ENCODE measurements around the gene KCNQ1OT1.
A peak's percentile ranks its signal among the peaks of the same experiment; 100 is the strongest.

Gene KCNQ1OT1

DNA sequence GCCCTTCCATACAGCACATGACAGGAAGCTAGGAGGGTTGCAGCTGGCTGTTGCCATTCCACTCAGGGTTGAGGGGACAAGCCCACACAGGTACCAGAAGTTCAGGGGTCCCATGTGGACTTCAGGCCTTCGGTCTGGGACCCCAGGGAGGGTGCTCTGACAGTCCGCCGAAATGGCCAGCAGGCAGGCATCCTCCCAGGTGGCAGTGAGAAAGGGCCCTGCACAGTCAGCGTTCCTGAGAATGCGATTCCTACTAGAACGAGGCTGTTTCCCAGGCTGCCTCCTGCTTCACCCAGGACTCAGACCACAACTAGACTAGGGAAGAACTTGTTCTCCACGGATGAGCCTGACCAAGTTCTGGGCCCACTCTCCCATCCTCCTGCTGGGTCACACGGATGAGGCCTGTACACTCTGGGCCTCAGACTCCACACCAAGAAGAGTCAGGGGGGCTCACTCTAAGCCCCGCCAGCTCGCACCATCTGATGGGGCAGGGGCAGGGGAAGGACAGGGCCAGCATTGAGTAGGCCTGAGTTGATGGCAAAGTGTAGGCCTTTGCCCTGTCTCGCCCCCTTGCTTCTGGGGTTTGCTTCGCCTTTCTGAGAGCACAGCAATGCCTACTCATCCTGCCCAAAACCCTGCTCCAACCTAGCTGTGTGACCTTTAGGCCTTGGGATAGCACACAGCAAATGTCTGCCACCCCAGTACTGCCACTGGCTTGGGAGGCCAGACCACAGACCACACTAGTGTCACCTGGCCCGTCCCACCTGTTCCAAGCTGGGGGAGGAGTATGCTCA is 14.0 kb downstream of the KCNQ1OT1 start:
- DNase-seq = no peak

- DNase-seq = no peak
Observed at GRCh38 chr11:2685051-2685450, 14.7 kb downstream of the KCNQ1OT1 start.

GRCh38 chr11:2684581-2684980 is 15.2 kb downstream of the KCNQ1OT1 start:
- DNase-seq = no peak

DNA sequence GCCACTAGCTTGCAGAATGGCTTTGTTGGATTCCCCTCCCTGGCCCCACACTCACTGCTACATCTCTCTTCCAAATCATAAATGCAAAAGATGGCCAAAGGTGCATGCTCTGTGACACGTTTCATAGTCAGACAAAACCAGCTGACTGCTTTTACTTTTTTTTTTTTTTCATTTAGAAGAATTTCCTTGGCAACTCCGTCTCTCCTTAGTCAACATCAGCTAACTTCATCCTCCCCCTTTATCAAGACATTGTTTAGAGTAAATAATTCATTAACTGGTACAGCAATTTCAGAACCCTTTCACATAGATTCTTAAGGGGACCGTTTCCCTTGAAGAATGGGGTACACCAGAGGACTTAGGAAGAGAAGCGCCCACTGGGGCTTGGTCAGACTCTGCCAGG is 16.0 kb downstream of the KCNQ1OT1 start:
- no peak for DNase-seq

DNA sequence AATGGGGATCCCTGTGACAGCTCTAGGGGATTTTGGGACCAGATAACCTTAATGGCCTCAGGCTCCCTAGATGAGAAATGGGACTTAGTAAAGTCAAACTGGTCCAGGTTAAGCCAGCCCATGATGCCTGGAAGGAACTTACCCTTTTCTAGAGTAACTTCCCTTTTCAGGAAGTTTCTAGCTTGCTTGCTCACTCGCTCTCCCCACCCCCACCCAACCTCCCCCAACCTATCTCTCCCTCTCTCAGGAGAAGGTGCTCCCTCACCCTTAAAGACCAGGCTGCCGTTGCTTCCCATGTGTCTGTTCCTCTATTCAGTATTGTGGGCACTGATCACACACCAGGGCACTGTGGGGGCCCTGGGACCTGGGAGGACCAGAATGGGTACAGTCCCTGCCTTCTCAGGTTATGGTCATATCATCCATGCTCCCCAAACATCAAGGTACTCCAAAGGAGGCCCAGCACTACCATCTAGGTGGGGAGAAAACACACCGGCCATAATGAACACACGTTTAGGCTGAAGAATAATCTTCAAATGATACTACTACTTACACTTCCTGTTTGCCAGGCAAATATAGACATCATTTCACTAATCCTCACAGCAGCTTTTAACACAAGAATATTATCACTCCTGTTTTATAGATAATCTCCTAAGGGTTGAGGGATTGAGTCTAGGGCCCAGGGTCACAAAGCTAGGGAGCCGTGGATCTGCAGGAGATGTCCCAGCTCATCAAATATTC is 18.2 kb downstream of the KCNQ1OT1 start:
- no peak for DNase-seq

DNA sequence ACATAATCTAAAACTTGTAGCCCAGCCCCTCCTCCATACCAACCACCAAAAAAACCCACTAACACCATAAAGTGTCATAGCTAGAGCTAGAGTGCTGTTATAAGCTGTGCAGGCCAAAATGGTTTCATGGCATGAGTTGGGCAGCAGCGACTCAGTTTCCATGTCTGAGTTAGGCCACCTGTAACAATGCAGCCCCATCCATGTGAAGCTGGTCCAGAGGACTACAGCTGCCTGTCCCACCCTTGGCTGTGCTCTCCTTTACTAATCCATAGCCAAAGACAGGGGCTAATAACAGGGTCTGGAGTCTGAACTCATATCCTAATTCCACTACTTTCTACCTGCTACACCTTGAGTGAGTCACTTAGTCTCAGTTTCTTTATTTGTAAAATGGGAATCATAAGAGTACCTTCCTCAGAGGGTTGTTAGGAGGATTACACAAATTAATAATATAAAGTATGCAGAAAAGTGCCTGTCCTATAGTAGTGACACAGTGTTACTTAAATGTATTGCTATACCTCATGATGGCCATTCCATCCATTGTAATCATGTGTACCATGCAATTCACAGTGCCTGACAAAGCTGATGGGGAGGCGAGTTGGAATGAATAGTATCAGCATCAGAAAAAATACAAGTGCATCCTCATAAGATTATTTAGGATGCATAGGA is 20.6 kb downstream of the KCNQ1OT1 start:
- DNase-seq = no peak

DNA sequence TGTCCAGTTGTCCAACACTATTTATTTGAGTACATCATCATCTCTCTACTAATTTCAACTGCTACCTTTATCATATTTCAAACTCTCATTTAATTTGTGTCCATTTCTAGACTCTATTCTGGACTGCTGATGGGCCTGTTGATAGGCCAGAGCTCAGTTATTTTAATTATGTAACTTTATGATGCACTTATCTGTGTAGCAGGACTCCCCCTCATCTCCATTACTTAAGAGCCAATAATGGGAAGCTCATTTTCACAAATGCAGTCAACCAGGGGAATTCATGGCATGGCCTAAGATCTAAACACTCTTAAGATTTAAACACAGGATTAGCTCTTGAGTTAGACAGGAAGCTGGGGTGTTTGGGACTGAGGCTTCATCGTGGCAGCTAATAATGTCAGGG is 21.4 kb downstream of the KCNQ1OT1 start:
- no peak for DNase-seq

GRCh38 chr11:2677127-2677526 is 22.7 kb downstream of the KCNQ1OT1 start:
- no peak for DNase-seq

DNA sequence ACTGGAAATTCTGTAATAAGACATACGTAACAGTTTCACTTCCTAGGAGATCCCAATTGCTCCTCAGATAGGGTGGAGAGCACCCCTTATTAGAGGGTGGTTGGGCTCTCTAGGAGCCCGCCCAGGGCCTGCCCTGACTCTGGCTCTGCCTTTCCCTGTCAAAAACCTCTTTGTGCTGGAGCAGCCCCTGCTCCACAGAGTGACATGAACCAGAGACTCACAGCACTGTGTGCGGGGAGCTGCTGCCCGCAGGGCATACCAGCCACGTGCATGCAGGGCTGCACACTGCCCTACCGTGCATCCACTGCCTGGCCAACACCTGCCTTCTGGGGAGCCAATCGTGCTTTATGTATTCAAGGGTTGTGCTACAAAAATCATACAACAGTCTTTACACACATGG is 24.3 kb downstream of the KCNQ1OT1 start:
- DNase-seq = no peak

DNA sequence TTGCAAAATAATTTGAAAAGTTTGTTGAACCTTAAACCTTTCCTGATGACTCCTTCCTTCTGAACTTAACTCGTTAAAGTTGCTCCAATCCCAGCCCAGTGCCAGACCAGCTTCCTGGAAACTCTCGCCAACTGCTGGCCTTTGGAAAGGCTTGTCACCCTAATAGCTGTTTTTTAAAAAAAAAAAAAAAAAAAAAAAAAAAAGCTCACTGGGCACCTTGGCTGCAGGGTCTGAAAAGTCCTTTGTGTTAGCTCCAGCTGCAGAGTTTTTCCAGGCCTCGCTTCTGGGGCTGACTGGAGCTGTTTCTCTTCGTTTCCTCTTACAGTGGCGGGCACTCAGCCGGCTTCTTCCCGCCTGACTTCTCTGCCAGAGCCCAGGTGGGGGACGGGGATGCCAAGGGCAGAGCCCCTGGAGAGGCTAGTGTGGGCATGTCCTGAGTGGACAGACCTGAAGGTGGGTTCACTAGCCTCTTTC is 25.1 kb downstream of the KCNQ1OT1 start:
- no peak for DNase-seq

GRCh38 chr11:2673871-2674471 is 25.8 kb downstream of the KCNQ1OT1 start:
- peak in 1 of 2 experiments; percentile 10 for DNase-seq

DNA sequence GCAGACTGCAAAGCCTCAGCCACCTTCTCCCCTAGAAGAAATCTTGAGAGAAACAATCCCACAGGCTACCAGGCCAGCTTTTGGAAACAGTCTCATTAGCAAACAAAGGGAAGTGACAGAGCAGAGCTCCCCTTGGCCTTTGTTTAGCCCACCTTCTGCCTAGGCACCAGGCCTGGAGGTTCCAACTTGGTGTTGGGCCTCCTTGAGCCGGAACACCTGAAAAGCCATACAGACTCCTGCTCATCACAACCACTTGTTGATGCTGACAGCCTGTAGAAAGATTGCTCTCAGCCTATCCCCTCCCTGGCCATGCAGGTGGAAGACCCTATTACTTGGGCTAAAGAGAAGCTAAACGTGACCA is 26.6 kb downstream of the KCNQ1OT1 start:
- no peak for DNase-seq

GRCh38 chr11:2672553-2673249 is 27.1 kb downstream of the KCNQ1OT1 start:
- peak in 1 of 2 experiments; percentile 11 for DNase-seq

DNA sequence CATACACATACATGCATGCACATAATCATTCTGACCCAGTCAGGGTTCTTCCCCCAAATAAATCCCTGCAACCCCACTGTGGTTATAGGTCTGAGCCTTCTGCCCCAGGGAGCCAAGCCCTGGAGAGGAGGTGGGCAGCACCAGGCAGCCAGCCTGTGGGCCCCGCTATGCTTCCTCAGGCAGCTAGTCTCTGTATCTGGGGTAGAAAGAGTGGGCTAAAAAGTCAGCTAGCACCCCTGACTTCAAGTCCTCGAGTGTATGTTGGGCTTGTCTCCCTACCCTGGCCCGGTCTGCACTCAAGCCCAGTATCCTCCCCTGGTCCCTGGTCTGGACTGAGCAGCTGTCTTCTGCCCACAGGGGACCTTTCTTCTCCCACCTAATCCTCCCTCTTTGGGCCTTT is 28.0 kb downstream of the KCNQ1OT1 start:
- peak in 1 of 2 experiments; percentile 1 for DNase-seq

DNA sequence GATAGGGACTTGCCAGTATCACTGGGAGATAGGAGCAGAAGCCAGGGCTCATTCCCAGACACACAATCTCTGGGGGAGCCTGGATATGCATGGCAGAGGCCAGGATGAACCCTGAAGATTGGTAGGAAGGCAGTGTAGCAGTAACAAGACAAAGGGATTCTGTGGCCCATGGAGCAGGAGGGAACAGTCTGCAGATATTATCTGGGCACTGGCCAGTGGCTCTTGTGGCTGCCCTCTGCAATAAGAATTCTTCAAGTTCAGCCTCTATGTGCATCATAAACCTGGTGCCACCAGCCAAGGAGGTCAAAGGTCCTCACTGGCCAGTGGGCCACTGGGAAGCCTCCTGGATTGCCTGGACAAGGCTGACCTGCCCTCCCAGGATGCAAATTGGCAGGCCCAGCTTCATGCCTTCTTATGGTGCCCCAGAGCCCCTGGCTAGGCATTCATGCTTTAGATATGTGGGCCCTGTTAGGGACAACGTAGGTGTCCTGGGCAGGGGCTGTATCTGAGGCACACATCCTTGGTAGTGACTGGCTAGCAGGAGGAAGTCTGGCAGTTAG is 29.2 kb downstream of the KCNQ1OT1 start:
- DNase-seq = peak in 1 of 2 experiments; percentile 4

DNA sequence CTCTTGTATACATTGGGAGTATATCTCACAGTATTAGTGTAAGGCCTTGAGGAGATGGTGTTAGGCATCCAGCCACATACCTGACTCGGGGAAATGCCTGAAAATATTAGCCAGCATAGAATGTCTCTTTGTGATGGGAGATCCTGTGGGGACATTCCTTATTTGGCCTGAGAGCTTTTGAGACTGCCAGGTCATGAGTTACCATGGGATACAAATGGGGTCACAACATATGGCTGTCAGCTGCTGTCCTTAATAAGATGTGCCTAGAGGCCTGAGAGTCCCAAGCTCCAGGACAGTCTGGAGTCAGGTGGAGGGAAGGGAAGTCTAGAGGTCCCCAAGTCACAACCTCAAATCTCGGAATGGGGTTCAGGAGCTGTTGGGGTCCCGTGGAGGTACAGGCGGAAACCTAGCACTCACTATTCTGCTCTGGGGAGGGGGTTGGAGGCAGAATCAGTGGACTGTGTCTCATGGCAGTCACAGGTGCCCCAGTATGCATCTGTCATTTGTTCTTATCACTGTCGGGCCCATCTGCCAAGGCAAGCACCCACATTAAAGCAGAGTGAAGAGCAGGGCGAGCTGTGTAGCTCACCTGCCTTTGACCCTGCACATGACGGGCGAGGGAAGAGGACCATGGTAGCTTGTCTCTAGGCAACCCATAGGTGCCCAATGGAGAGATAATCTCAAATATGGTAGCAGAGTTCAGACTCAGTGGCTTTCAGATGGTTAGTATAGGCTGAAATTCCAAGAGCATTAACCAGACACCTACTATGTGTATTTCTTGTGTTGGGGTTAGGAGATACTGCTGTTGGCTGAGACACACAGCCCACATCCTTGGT is 29.9 kb downstream of the KCNQ1OT1 start:
- DNase-seq = peak in 1 of 2 experiments; percentile 7

DNA sequence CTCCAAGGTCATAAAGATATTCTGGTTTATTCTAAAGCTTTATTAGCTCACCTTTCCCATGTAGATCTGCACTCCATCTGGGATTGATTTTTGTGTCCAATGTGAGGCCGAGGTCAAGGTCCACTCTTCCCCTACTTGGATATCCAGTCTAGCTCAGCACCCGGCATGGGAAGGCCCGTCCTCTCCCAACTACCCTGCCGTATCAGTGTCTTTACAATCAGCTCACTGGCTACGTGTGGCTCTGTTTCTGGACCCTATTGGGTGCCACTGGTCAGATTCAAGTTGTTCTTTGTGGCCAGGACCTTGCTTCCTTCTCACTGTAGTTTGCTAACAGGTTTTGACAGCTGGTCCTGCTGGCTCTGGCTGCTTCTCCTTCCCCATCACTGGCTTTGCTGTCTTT is 30.9 kb downstream of the KCNQ1OT1 start:
- no peak for DNase-seq

GRCh38 chr11:2667940-2668339 is 31.9 kb downstream of the KCNQ1OT1 start:
- peak in 1 of 2 experiments; percentile 10 for DNase-seq

DNA sequence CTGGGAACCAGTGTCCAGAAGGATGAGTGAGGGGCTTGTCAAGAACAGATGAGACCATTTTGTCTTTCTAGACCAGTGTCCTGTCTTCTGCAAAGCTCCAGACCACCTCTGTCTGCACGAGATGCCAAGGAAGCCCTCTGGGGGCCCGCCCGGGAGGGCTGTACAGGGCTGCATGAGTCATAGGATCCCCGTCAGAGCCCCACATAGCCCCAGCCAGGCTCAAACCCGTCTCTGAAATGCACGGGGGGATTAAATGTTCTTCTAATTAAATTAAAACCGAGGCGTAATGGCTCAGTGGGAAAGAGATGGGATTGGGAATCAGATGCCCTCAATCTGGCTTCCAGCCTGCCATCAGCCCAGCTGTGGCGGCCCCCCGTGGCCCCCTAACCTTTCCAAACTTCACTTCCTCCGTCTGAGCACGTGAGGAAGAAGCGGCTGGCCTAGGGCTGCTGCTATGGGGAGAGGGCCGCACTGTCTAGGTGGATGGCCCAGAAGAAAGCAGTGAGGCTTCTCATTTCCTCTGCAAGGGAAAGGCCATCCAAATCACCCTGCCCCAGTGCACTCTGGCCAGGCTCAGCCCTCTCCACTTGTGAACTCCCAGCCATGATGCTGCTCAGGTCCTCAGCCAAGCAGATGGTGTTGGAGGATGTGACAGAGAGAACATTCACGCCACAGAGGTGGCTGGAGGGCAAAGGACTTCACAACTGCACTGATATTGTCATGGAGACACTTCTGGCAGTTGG is 32.8 kb downstream of the KCNQ1OT1 start:
- DNase-seq = peak in 1 of 2 experiments; percentile 5

DNA sequence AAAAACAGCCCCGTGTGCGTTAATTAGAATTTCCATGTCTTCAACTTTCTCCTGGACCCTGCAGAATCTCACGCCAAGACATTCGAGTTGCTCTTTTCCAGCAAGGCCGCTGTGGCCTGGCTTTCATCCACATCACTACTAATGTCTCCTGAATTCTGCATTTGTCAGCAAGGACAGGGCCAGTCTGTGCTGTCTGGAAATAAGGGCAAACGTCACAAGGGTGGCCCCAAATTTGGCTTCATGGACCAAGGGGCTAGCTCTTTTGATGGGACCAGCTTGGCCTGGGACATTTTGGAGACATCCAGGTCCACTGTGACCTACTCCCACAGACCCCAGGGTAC is 33.4 kb downstream of the KCNQ1OT1 start:
- peak; percentile 1 to 7 for DNase-seq

All from activated T-cell treated with anti-CD3 and anti-CD28 coated beads, Interleukin-2, amount 50 U/mL, for 48 hours (primary cell).